GM12892 (cell line): Measurements from ENCODE around the gene MMP24OS. TPM values are rescaled to one million over a fixed set of nuclear protein-coding genes. Genes with fewer than 3 reads are reported as not detected.

Source experiments
- DNase-seq: peaks from one replicate; pipeline ENCODE4 v3.0.0; 2011; ENCODE audit not compliant: insufficient read length
- FAIRE-seq: peaks from 2 replicates; lab custom pipeline; 2011; peaks lifted over from hg19 to GRCh38; lab: Jason Lieb, UNC
- POLR2A ChIP-seq: IDR thresholded peaks from 2 replicates; pipeline ENCODE4 v1.6.1; 2011; ENCODE audit warnings: low read depth, low read length, control low read depth
- POLR2AphosphoS5 ChIP-seq: IDR thresholded peaks from 2 replicates; pipeline ENCODE4 v1.6.1; 2011; ENCODE audit warnings: low read depth, low read length, control low read depth
- TAF1 ChIP-seq: IDR thresholded peaks from 2 replicates; pipeline ENCODE4 v1.6.1; 2011; ENCODE audit warnings: low read depth, mild to moderate bottlenecking, control low read depth, low read length, borderline replicate concordance
- polyA plus RNA-seq: library from polyadenylated mRNA; unstranded; fragments of >200 nt; gene quantifications from one replicate; pipeline ENCODE4 v1.2.1, GENCODE V29; 2012; ENCODE audit warnings: missing spikeins, inconsistent platforms; ENCODE audit not compliant: missing spikeins

MMP24OS gene
- polyA plus RNA-seq = 23.9 TPM

DNA sequence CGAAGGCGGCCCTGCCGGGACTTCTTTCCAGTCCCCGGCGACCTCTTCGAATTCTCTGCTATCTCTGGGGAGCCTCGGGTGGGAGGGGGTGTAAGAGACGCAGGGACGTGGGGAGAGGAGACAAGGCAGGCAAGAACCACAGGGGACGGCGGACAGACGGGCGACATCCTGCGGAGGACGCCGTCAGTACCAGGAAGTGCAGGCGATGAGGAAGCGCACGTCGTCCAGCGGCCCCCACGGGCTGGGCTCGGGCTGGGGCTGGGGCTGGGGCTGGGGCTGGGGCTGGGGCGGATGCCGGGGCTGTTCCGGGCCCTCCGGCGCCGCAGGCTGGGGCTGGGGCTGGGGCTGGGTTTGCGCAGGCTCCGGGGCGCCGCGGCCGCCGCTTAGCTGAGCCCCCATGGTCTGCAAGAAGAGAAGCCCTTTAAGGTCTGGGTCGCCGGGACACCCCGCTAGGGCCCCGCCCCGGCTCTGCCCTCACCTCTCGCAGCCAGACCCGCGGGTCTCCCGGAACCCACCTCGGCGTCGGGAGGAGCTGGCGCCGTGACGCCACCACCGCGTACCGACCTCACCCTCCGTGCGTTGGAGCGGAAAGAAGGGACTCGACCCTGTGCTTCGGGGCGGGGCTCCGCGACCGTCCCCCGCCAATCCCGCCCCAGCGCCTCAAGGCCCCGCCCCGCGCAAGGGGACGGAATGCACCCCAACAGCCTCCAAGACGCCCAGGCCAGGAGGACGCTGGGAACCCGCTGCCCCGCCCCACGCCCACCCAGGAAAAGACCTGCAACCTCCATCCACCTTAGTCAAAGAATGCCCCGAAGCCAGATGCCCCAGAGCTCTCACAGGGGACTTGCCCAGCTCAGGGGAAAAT lies at the start of gene MMP24OS:
Gene MMP24OS, minus strand, starts transcription at position 592 of the 865 bp plus-strand sequence. Its CDS starts 193 bp downstream, at position 399.
- FAIRE-seq (peak; percentile 96), DNase-seq (peak; percentile 94)
- TF ChIP-seq POLR2A = peak; percentile 93
- TF ChIP-seq TAF1 = peak; percentile 71
- peak; percentile 93 for TF ChIP-seq POLR2AphosphoS5

- TF ChIP-seq POLR2A (no peak), POLR2AphosphoS5 (no peak), TAF1 (no peak)
- DNase-seq (no peak), FAIRE-seq (no peak)
These were observed 49.4 kb upstream of the MMP24OS start for GRCh38 chr20:35327074-35327976.

- TF ChIP-seq POLR2A (no peak), POLR2AphosphoS5 (no peak), TAF1 (no peak)
- FAIRE-seq (no peak), DNase-seq (no peak)
These were observed 48.8 kb upstream of the MMP24OS start for GRCh38 chr20:35326740-35327073.

- DNase-seq = no peak
- FAIRE-seq = no peak
- TF ChIP-seq TAF1 (no peak), POLR2AphosphoS5 (no peak), POLR2A (no peak)
These were observed 48.3 kb upstream of the MMP24OS start for GRCh38 chr20:35326021-35326739.

DNA sequence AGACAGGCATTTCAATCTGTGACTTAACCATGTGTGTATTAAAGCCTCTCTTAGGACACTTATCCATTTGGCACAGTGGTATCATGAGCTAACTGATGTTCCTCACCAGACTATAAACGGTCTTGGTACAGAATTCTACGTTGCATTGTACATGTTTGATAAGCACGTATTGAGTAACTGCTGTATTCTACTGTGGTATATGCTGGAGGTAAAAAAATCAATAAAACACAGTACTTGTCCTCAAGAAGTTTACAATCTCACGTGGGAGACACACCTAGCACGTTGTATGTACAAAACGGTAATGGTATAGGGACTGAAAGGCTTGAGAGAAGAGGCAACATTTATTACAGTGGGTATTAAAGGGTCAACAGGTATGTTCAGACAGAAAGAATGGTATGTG lies 47.5 kb upstream of the MMP24OS start:
- no peak for FAIRE-seq

GRCh38 chr20:35320396-35321126 lies 42.6 kb upstream of the MMP24OS start:
- FAIRE-seq (no peak), DNase-seq (no peak)
- TF ChIP-seq POLR2AphosphoS5 (no peak), POLR2A (no peak), TAF1 (no peak)

More for the DNA sequence above, 47.5 kb upstream of the MMP24OS start:
- DNase-seq = no peak
- TF ChIP-seq POLR2A (no peak), POLR2AphosphoS5 (no peak), TAF1 (no peak)

DNA sequence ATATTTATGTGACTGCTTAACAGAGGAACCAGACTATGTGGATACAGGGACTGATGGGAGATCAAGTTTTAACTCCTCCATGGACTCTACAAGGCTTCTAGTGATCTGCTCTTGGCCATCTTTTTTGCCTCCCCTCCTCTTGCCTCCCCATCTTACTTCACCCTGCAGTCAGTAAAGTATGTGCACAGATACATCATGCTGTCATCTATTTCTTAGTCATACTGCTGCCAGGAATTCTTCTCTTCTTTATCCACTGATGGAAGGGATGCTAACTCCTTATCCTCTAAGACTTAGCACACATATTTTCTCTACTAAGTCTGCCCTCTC lies 41.9 kb upstream of the MMP24OS start:
- FAIRE-seq (no peak), DNase-seq (no peak)
- TF ChIP-seq POLR2A (no peak), POLR2AphosphoS5 (no peak), TAF1 (no peak)

- TF ChIP-seq POLR2A = no peak
- no peak for TF ChIP-seq POLR2AphosphoS5
- no peak for TF ChIP-seq TAF1
- no peak for DNase-seq
- no peak for FAIRE-seq
These were observed 41.4 kb upstream of the MMP24OS start for GRCh38 chr20:35319192-35319870.

DNA sequence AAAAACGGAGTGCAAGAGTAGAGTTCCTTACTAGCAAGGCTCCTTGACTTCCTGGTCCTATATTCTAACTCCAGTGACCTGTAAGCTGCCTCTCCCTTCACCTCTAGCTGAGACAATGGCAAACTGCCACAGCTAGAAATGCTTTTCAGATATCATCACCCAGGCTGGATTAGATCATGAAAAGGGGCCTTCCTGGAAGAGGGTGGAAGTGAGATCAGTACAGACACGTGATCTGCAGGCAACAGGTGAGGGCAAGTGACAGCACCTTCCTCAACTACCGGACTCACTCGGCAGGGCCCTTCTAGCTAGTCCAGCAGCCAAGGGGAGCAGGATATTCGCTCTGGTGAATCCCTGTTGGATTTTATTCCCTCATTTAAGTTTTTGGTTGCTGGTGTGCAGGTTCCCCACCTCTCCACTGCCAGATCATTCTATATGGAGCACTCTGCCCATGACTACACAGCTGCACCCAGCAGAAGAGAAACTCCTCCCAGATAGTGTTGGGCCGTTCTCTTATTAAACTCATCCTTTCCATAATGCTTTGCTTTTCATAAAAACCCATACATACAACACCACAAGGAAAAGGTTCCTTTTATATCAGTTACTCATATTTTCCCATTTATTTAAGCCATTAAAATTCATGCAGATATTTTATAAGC lies 40.7 kb upstream of the MMP24OS start:
- no peak for TF ChIP-seq TAF1
- TF ChIP-seq POLR2A = no peak
- no peak for TF ChIP-seq POLR2AphosphoS5
- DNase-seq (no peak), FAIRE-seq (no peak)

GRCh38 chr20:35317416-35318210 lies 39.7 kb upstream of the MMP24OS start:
- DNase-seq (no peak), FAIRE-seq (no peak)
- TF ChIP-seq TAF1 (no peak), POLR2AphosphoS5 (no peak), POLR2A (no peak)
